GM21423 (cell line): ENCODE measurements around the gene A2ML1.
"Not testable (repeated sequence)": the region's sequence is repeated elsewhere in the genome, so short reads cannot be mapped to it uniquely, and the experiment has no call there.

Experiments
- ATAC-seq: cut with Tn5 transposase; IDR thresholded peaks from one replicate; pipeline ENCODE4 v1.9.1; 2021; ENCODE audit warnings: mild to moderate bottlenecking, moderate library complexity; ENCODE audit not compliant: unreplicated experiment

The A2ML1 gene

GRCh38 chr12:8816448-8817050, 5.9 kb upstream of the A2ML1 start:
- ATAC-seq, result no peak

GRCh38 chr12:8817856-8818255, 4.6 kb upstream of the A2ML1 start:
- no peak for ATAC-seq

GRCh38 chr12:8818526-8818925, 3.9 kb upstream of the A2ML1 start:
- ATAC-seq, result no peak

GRCh38 chr12:8819666-8819980, 2.8 kb upstream of the A2ML1 start:
- ATAC-seq, result no peak

- ATAC-seq, result not testable (repeated sequence)
Observed at GRCh38 chr12:8820676-8821407, 1.6 kb upstream of the A2ML1 start.

GRCh38 chr12:8821591-8821990, 830 bp upstream of the A2ML1 start:
- no peak for ATAC-seq

- no peak for ATAC-seq
Observed at GRCh38 chr12:8823565-8824300, 1.3 kb downstream of the A2ML1 start.

GRCh38 chr12:8827551-8828256, 5.3 kb downstream of the A2ML1 start:
- no peak for ATAC-seq

GRCh38 chr12:8828257-8829124, 6.1 kb downstream of the A2ML1 start:
- no peak for ATAC-seq

GRCh38 chr12:8829125-8829518, 6.7 kb downstream of the A2ML1 start:
- ATAC-seq, result no peak

- no peak for ATAC-seq
Observed at GRCh38 chr12:8829621-8830020, 7.2 kb downstream of the A2ML1 start.

- no peak for ATAC-seq
Observed at GRCh38 chr12:8831116-8831515, 8.7 kb downstream of the A2ML1 start.

GRCh38 chr12:8832500-8832899, 10.1 kb downstream of the A2ML1 start:
- ATAC-seq, result no peak

GRCh38 chr12:8834230-8834629, 11.8 kb downstream of the A2ML1 start:
- ATAC-seq, result no peak

GRCh38 chr12:8837291-8837690, 14.9 kb downstream of the A2ML1 start:
- no peak for ATAC-seq

- ATAC-seq, result no peak
Observed at GRCh38 chr12:8840321-8840720, 17.9 kb downstream of the A2ML1 start.

- no peak for ATAC-seq
Observed at GRCh38 chr12:8840938-8841633, 18.7 kb downstream of the A2ML1 start.

- no peak for ATAC-seq
Observed at GRCh38 chr12:8841778-8842177, 19.4 kb downstream of the A2ML1 start.

GRCh38 chr12:8844665-8845064, 22.2 kb downstream of the A2ML1 start:
- no peak for ATAC-seq

- no peak for ATAC-seq
Observed at GRCh38 chr12:8846305-8846704, 23.9 kb downstream of the A2ML1 start.
